K562 (cell line): ENCODE measurements around the gene SEC14L3. TPM values are rescaled to one million over a fixed set of nuclear protein-coding genes. Genes with fewer than 3 reads are reported as not detected.

ENCODE experiments used
- AFF4 ChIP-seq: sonication (generic); formaldehyde crosslinking; IDR thresholded peaks from 2 replicates; pipeline ENCODE4 v1.8.0; 2023; ENCODE audit warnings: mild to moderate bottlenecking, missing genetic modification reagents
- CAMTA2 ChIP-seq: fragments of 250-450 bp; sonication (Bioruptor Pico); conservative IDR thresholded peaks from 2 replicates; pipeline ENCODE4 v1.5.1; 2022
- CBX2 ChIP-seq: fragments of 200-600 bp; sonication (generic); IDR thresholded peaks from one replicate; pipeline ENCODE4 v1.6.1; 2012; ENCODE audit warnings: mild to moderate bottlenecking, low read length, inconsistent platforms; ENCODE audit not compliant: insufficient read depth, poor library complexity, severe bottlenecking
- DIDO1 ChIP-seq: fragments of 450-650 bp; IDR thresholded peaks from 2 replicates; pipeline ENCODE4 v1.6.1; 2016; ENCODE audit warnings: low read depth, missing biosample characterization, missing genetic modification characterization
- ELK1 ChIP-seq: sonication (generic); formaldehyde crosslinking; IDR thresholded peaks from 2 replicates; pipeline ENCODE4 v1.8.1; 2022; ENCODE audit warnings: missing genetic modification reagents
- HDAC8 ChIP-seq: fragments of 450-650 bp; IDR thresholded peaks from 2 replicates; pipeline ENCODE4 v1.6.1; 2016; ENCODE audit warnings: mild to moderate bottlenecking, missing genetic modification characterization, moderate library complexity, missing compliant biosample characterization
- HNRNPLL ChIP-seq: fragments of 200-400 bp; formaldehyde crosslinking; IDR thresholded peaks from 2 replicates; pipeline ENCODE4 v1.6.1; 2017; ENCODE audit warnings: low read length, low read depth, mild to moderate bottlenecking; ENCODE audit not compliant: poor library complexity, severe bottlenecking
- KLF13 ChIP-seq: fragments of 450-650 bp; IDR thresholded peaks from 2 replicates; pipeline ENCODE4 v1.6.1; 2016; ENCODE audit warnings: missing genetic modification characterization, low read depth, mild to moderate bottlenecking, missing compliant biosample characterization, moderate library complexity, borderline replicate concordance
- PTRF ChIP-seq: fragments of 450-650 bp; IDR thresholded peaks from 2 replicates; pipeline ENCODE4 v1.6.1; 2016; ENCODE audit warnings: mild to moderate bottlenecking, missing genetic modification characterization, missing compliant biosample characterization
- RBM14 ChIP-seq: fragments of 200-400 bp; formaldehyde crosslinking; IDR thresholded peaks from 2 replicates; pipeline ENCODE4 v1.6.1; 2018; ENCODE audit warnings: low read depth, mild to moderate bottlenecking, low read length, moderate library complexity, borderline replicate concordance; ENCODE audit not compliant: insufficient read depth
- SAFB2 ChIP-seq: fragments of 200-400 bp; formaldehyde crosslinking; IDR thresholded peaks from 2 replicates; pipeline ENCODE4 v1.6.1; 2018; ENCODE audit warnings: borderline replicate concordance, low read length, low read depth, moderate library complexity; ENCODE audit not compliant: severe bottlenecking
- SPI1 ChIP-seq: IDR thresholded peaks from 2 replicates; pipeline ENCODE4 v1.6.1; 2011; ENCODE audit warnings: low read depth, low read length, control low read depth, borderline replicate concordance
- TCF3 ChIP-seq: sonication (generic); formaldehyde crosslinking; IDR thresholded peaks from 2 replicates; pipeline ENCODE4 v1.4.0; 2020; ENCODE audit warnings: mild to moderate bottlenecking, missing genetic modification reagents
- TEAD4 ChIP-seq, 2 experiments: sonication (generic) in 1 of 2; formaldehyde crosslinking in 1 of 2; IDR thresholded peaks; 2 replicates each; pipeline versions ENCODE4 v1.6.1 to v1.8.0; 2012 to 2022; ENCODE audit warnings: borderline replicate concordance in 1 of 2, inconsistent platforms in 1 of 2, low read length in 1 of 2, mild to moderate bottlenecking in 1 of 2, missing genetic modification reagents in 1 of 2
- TRIM28 ChIP-seq: fragments of 450-650 bp; IDR thresholded peaks from 2 replicates; pipeline ENCODE4 v1.6.1; 2017
- WHSC1 ChIP-seq: IDR thresholded peaks from one replicate; pipeline ENCODE4 v1.6.1; 2012; ENCODE audit warnings: low read length, control low read depth, inconsistent platforms
- ZBTB9 ChIP-seq: fragments of 450-650 bp; formaldehyde crosslinking; IDR thresholded peaks from 2 replicates; pipeline ENCODE4 v1.4.0; 2020; ENCODE audit warnings: mild to moderate bottlenecking, moderate library complexity
- ZNF140 ChIP-seq: fragments of 250-450 bp; sonication (Bioruptor Pico); IDR thresholded peaks from 2 replicates; pipeline ENCODE4 v1.8.0; 2021; ENCODE audit warnings: moderate library complexity, mild to moderate bottlenecking, inconsistent platforms
- ZNF24 ChIP-seq: fragments of 450-650 bp; IDR thresholded peaks from 2 replicates; pipeline ENCODE4 v1.6.1; 2016
- ZNF696 ChIP-seq: fragments of 250-450 bp; sonication (Bioruptor Pico); conservative IDR thresholded peaks from 2 replicates; pipeline ENCODE4 v1.4.0; 2020; ENCODE audit warnings: mild to moderate bottlenecking, moderate library complexity
- ZNF766 ChIP-seq: fragments of 200-800 bp; sonication (Bioruptor generic); conservative IDR thresholded peaks from 2 replicates; pipeline ENCODE4 v1.6.1; 2016; ENCODE audit warnings: missing genetic modification characterization, missing compliant biosample characterization
- polyA plus RNA-seq, 8 experiments: library from polyadenylated mRNA; depleted of rRNA in 4 of 8; stranded (reverse) in 5 of 8; unstranded in 3 of 8; fragments of >200 nt; fragmentation: Nextera tagmentation in 2 of 8; fragmentation: Illumina TruSeq in 1 of 8; extraction: Ambion mirVana in 2 of 8; extraction: Trizol in 1 of 8; gene quantifications; 2 replicates each; pipeline versions ENCODE4 v1.2.1 to v1.2.3, GENCODE V29; 2011 to 2014; ENCODE audit warnings: inconsistent platforms in 1 of 8, missing spikeins in 1 of 8
- total RNA-seq, 7 experiments: library from RNA; depleted of rRNA in 6 of 7; stranded (reverse); fragments of >200 nt in 6 of 7; fragmentation: Illumina TruSeq in 2 of 7; extraction: Trizol in 2 of 7; gene quantifications; 2 replicates each; pipeline versions ENCODE4 v1.2.1 to v1.2.3, GENCODE V29; 2011 to 2021; ENCODE audit warnings: low replicate concordance in 1 of 7

Gene SEC14L3
- total and polyA plus RNA-seq, 9 of the 15 experiments (the other 6 are each of a cell fraction or from before 2014, with no cell fraction given): not detected

- TF ChIP-seq ZNF140 (CRISPR knock-in tag) (no peak), CBX2 (no peak), SAFB2 (no peak), TCF3 (CRISPR knock-in tag) (no peak), ZNF24 (0 out of 2 replicates have a peak, but pooled peaks have one; percentile 12), RBM14 (no peak), ZNF766 (no peak), WHSC1 (no peak), HDAC8 (tag) (no peak), HNRNPLL (peak; percentile 10), AFF4 (CRISPR knock-in tag) (no peak), DIDO1 (tag) (no peak), ZNF696 (CRISPR knock-in tag) (no peak), TEAD4 (IDR thresholded peaks at IDR 0.05; ENCODE audit: low read length) (no peak), TEAD4 (CRISPR knock-in tag; IDR thresholded peaks at IDR 0.05; ENCODE audit: borderline replicate concordance) (no peak), CAMTA2 (CRISPR knock-in tag) (no peak), TRIM28 (no peak), ZBTB9 (CRISPR knock-in tag) (no peak), ELK1 (CRISPR knock-in tag) (no peak), KLF13 (tag) (no peak), SPI1 (no peak), PTRF (tag) (no peak)
Observed at GRCh38 chr22:30425616-30426387, 46.0 kb downstream of the SEC14L3 start, which contains the start of gene MTFP1 (continued).
